SKM-1 treated with dmso at 0.1 percent for 144 hours (cell line): ENCODE data around the gene CHD8.
A peak's percentile ranks its signal among the peaks of the same experiment; 100 is the strongest.
"Not testable (repeated sequence)": the region's sequence is repeated elsewhere in the genome, so short reads cannot be mapped to it uniquely, and the experiment has no call there.

ENCODE experiments used
- DNase-seq: peaks from one replicate; lab custom pipeline; 2025; ENCODE audit not compliant: unreplicated experiment; lab: John Stamatoyannopoulos, UW

The CHD8 gene

GRCh38 chr14:21455912-21456667 lies at the start of gene CHD8:
Gene CHD8, minus strand, starts transcription at chr14:21456123. Its CDS starts 24,480 bp downstream, at chr14:21431643.
- DNase-seq: peak; percentile 94

- no peak for DNase-seq
These were observed 49.2 kb upstream of the CHD8 start for GRCh38 chr14:21505012-21505553.

GRCh38 chr14:21503376-21503775 lies 47.5 kb upstream of the CHD8 start:
- DNase-seq: no peak

DNA sequence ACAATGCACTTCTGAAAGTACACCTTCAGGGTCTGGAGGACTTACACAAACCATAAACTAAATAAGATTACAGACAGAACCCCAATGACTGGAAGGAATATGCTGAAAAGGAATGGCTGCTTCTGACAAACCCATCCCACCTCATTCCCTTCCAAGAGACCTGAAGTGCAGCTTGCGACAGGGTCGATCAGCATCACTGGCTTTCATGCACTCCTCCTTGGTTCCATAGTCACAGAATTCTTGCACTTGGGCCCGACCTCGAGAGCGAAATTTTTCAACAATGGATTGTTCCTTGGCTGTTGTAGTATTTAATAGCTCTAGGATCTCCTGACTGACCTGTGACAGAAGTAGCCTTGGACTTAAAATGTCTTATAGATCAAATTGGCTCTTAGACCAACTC lies 45.6 kb upstream of the CHD8 start:
- no peak for DNase-seq

DNA sequence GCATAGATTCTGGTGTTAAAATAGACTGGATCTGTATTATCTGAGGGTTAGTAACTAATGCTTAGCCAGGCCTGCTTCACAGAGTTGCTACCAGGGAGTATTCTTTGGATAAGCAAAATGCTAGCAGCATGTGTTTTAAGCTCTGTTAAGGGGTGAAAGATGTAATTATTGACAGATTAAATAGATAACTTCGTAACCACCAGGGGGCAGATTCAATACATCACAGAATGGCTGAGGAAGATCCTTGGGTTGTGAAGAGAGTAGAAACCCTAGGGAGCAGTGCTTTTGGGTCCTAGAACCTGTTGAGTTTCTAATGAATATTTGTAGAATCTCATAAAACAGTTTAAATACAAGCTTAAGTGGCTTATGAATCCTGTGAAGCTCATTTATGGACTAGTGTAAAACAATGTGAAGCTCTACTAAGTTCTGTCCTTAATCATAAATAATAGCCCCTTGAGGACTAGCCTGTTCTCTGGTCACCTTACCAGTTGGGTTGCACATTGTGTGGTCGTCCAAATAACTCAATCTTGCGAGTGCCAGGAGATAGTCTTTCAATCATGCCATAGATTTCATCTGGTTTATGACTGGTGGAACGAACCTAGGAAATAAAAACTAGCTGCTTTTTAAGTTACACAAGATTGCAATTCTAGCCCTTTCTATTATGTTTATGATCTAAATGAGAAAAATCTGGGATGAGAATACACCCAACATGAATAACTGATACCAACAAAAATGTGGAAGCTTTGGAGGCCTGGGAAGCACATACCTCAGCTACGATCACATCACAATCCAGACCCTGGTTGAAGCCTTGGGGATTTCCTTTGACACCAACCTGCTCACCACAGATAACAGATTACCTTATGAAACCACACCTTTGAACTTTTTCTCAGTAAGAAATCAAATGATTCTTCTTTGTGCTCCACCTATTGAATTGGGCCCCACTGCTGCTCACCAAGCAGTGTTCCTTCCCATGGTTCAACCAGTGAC lies 42.9 kb upstream of the CHD8 start:
- DNase-seq: peak; percentile 10

GRCh38 chr14:21496453-21496852 lies 40.5 kb upstream of the CHD8 start:
- no peak for DNase-seq

DNA sequence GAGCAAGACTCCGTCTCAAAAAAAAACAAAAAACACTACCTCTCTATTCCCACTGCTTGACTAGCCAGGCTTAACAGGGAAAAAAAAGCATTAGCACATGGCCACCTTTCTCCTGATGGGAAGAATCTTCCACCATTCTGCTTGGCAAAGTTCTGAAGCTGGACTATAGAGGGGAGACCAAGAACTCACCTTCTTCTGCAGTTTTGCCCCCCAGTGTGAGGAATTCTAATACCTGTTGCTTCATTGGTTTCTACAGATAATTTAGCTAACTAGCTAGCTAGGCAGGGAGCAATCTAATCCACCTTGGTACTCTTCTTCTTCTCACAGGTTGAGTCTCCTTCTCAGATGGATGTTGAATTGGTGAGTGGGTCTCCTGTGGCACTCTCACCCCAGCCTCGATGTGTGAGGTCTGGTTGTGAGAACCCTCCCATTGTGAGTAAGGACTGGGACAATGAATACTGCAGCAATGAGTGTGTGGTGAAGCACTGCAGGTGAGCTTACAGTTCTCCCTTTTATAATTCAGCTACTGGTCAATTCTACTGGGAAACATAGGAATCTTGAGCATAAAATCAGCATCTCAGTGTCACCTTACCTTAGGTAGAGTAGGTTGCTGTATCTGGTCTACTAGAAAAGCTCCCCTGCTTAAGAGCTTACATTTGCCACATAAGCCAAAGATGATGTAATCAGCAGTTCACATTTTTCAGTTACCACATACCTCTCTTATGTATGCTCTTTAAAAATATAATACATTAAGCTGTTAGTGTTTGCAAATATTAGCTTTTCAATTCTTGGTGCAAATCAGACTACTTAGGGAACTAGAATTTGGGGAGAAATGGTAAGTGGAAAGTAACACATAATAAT lies 39.2 kb upstream of the CHD8 start:
- no peak for DNase-seq

GRCh38 chr14:21486640-21487087 lies 30.7 kb upstream of the CHD8 start:
- no peak for DNase-seq

- DNase-seq: peak; percentile 88
These were observed 21.2 kb upstream of the CHD8 start, which contains the start of the genes RAB2B and TOX4 for GRCh38 chr14:21476925-21477681. Gene RAB2B, minus strand, starts transcription at chr14:21476959. Its CDS starts 87 bp downstream, at chr14:21476872. Gene TOX4, plus strand, starts transcription at chr14:21477195. Its CDS starts 84 bp downstream, at chr14:21477279.

DNA sequence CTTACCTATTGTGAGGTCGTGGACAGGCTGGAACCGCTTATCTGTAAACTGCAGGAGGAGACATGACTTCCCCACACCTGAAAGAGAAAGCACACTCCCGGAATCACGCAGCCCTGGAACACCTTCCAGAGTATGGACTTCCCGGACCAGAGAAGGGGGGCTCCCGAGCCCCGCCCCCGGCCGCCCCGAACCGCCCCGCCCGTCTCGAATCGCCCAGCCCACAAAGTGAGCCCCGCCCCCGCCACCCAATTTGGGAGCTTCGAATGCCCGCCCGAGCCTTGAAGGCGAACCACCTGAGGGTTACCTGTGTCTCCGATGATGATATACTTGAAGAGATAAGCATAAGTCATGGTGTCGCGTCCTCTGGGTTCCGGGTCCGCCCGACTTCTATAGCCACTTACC lies 20.6 kb upstream of the CHD8 start:
- DNase-seq: no peak

GRCh38 chr14:21475767-21476522 lies 20.0 kb upstream of the CHD8 start:
- DNase-seq: no peak

- no peak for DNase-seq
These were observed 11.7 kb upstream of the CHD8 start for GRCh38 chr14:21467616-21468015.

DNA sequence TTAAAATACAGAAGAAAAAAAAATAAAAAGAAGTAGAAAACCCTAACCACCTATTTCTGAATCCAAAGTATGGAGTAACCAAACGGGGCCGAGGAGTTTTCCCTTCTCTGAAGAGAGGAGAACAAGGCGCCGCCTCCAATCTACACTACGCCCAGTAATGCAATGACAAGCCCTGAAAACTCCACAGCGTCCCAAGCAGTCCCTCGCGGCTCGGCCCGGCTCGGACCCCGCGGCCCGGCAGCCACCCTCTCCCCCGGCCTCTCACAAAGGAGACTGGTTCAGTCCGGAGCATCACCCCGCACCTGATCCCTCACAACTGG lies 371 bp downstream of the CHD8 start:
- no peak for DNase-seq

- DNase-seq: no peak
These were observed 929 bp downstream of the CHD8 start for GRCh38 chr14:21454843-21455544.

GRCh38 chr14:21449899-21450216 lies 6.1 kb downstream of the CHD8 start:
- no peak for DNase-seq

GRCh38 chr14:21442657-21443056 lies 13.3 kb downstream of the CHD8 start:
- DNase-seq: not testable (repeated sequence)

- peak; percentile 6 for DNase-seq
These were observed 15.1 kb downstream of the CHD8 start for GRCh38 chr14:21440859-21441258.

DNA sequence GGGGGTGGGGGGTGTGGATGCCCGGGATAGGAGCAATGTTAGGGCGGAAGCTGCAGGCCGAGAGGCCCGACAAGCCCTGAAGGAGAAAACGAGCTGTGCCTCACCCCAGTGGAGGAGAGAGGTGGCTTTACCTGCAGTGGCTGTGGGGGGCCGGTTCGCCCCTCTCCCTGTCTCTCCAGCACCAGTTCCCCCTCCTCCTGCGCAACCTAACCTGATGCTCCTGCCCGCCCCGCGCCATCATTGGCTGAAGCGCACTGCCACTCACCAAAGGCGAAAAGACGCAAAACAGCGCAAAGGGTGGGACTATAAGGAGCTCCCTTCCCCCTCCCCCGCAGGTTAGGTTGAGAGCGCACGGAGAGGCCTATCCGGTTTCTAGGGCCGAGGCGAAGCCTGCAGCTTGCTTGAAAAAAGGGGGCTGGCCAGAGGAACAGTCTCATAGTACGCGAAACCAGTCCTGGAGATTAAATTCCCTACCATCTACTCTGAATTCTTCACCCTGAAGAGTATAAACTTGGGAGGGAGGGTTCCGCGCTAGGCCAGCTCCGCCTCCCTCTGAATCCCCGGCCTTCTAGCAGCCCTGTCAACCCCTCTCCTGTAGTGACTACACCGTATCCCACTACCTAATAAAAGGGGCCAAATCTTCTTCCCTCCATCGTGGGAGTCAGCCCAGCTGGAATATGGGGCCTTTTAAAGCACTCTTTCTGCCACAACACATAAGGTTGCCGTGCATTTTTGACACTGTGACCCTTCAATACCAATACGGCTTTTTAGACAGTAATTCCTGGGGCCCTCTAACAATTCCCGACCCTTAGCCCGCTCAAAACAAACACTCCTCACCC lies 18.6 kb downstream of the CHD8 start:
- DNase-seq: peak; percentile 78
